ENCODE data around the gene THRB.
A peak's percentile ranks its signal among the peaks of the same experiment; 100 is the strongest.

The THRB gene

GRCh38 chr3:24496529-24497482 lies 2.2 kb upstream of the THRB start:
- no peaks in the 10 kb centered on the region for H3K4me1 ChIP-seq
- H3K27me3 ChIP-seq: peaks cover 28% of the 10 kb centered on the region
- no peaks in the 10 kb centered on the region for H3K36me3 ChIP-seq
- peak; percentile 38 for DNase-seq
- H3K9me3 ChIP-seq: no peaks in the 10 kb centered on the region
- peak; percentile 39 for TF ChIP-seq CTCF (IDR thresholded peaks at IDR 0.05; ENCODE audit: low read depth, low read length)
- no peak overlapping the region for H3K4me3 ChIP-seq (ENCODE audit: low read depth, low read length)

GRCh38 chr3:24495326-24495994 lies 810 bp upstream of the THRB start:
- Histone ChIP-seq H3K4me3 (ENCODE audit: low read depth, low read length) (no peak overlapping the region), H3K36me3 (no peaks in the 10 kb centered on the region), H3K9me3 (no peaks in the 10 kb centered on the region), H3K27me3 (peaks cover 28% of the 10 kb centered on the region), H3K4me1 (no peaks in the 10 kb centered on the region)
- no peak for DNase-seq
- TF ChIP-seq CTCF (IDR thresholded peaks at IDR 0.05; ENCODE audit: low read depth, low read length): no peak

GRCh38 chr3:24493746-24494617 lies 668 bp downstream of the THRB start:
- no peaks in the 10 kb centered on the region for H3K4me1 ChIP-seq
- no peaks in the 10 kb centered on the region for H3K36me3 ChIP-seq
- no peak for TF ChIP-seq CTCF (IDR thresholded peaks at IDR 0.05; ENCODE audit: low read depth, low read length)
- H3K4me3 ChIP-seq (ENCODE audit: low read depth, low read length): no peak overlapping the region
- DNase-seq: no peak
- H3K9me3 ChIP-seq: no peaks in the 10 kb centered on the region
- peaks cover 28% of the 10 kb centered on the region for H3K27me3 ChIP-seq

- Histone ChIP-seq H3K4me3 (ENCODE audit: low read depth, low read length) (no peak overlapping the region), H3K27me3 (peaks cover 28% of the 10 kb centered on the region)
- TF ChIP-seq CTCF (IDR thresholded peaks at IDR 0.05; ENCODE audit: low read depth, low read length): no peak
Measured at GRCh38 chr3:24492971-24493551, 1.6 kb downstream of the THRB start.

GRCh38 chr3:24490151-24490550 lies 4.5 kb downstream of the THRB start:
- no peak for TF ChIP-seq CTCF (IDR thresholded peaks at IDR 0.05; ENCODE audit: low read depth, low read length)
- Histone ChIP-seq H3K4me3 (ENCODE audit: low read depth, low read length) (no peak overlapping the region), H3K9me3 (no peaks in the 10 kb centered on the region), H3K27me3 (peaks cover 20% of the 10 kb centered on the region), H3K4me1 (no peaks in the 10 kb centered on the region), H3K36me3 (no peaks in the 10 kb centered on the region)
- no peak for DNase-seq

More at GRCh38 chr3:24492971-24493551, 1.6 kb downstream of the THRB start:
- H3K9me3 ChIP-seq: no peaks in the 10 kb centered on the region
- H3K4me1 ChIP-seq: no peaks in the 10 kb centered on the region
- no peaks in the 10 kb centered on the region for H3K36me3 ChIP-seq
- DNase-seq: no peak

Measured in BE2C (cell line).